Measurements from ENCODE around the gene ABCA7. TPM values are rescaled to one million over a fixed set of nuclear protein-coding genes. Genes with fewer than 3 reads are reported as not detected.
A peak's percentile ranks its signal among the peaks of the same experiment; 100 is the strongest.

The ABCA7 gene
- total and polyA plus RNA-seq, 2 of the 8 experiments (the other 6 are each of a cell fraction or from before 2014, with no cell fraction given): 10.4 to 25.6 TPM

- TF ChIP-seq POU5F1 (IDR thresholded peaks at IDR 0.05; ENCODE audit: low read depth, low read length) (no peak), PHF8 (conservative IDR thresholded peaks at IDR 0.05; ENCODE audit: low read depth, low read length) (peak; percentile 82), ATF2 (IDR thresholded peaks at IDR 0.05; ENCODE audit: low read length) (no peak)
Observed at GRCh38 chr19:1070931-1071791, 31.3 kb downstream of the ABCA7 start (continued).
